ENCODE results near the gene SYNGR4.

SYNGR4 gene

GRCh38 chr19:48341515-48342413, 22.4 kb upstream of the SYNGR4 start:
- in situ Hi-C loops (cut with MboI; ENCODE audit: low sequenced_read_pairs) = no loop called here

- in situ Hi-C loops (cut with MboI; ENCODE audit: low sequenced_read_pairs) = no loop called here
Measured at GRCh38 chr19:48342414-48342738, 21.8 kb upstream of the SYNGR4 start.

- in situ Hi-C loops (cut with MboI; ENCODE audit: low sequenced_read_pairs) = no loop called here
Measured at GRCh38 chr19:48342841-48343540, 21.2 kb upstream of the SYNGR4 start.

GRCh38 chr19:48344892-48345291, 19.3 kb upstream of the SYNGR4 start:
- in situ Hi-C loops (cut with MboI; ENCODE audit: low sequenced_read_pairs) = no loop called here

GRCh38 chr19:48346191-48346590, 18.0 kb upstream of the SYNGR4 start:
- in situ Hi-C loops (cut with MboI; ENCODE audit: low sequenced_read_pairs) = no loop called here

GRCh38 chr19:48348045-48348444, 16.1 kb upstream of the SYNGR4 start:
- in situ Hi-C loops (cut with MboI; ENCODE audit: low sequenced_read_pairs) = no loop called here

GRCh38 chr19:48348737-48349136, 15.4 kb upstream of the SYNGR4 start:
- in situ Hi-C loops (cut with MboI; ENCODE audit: low sequenced_read_pairs) = no loop called here

GRCh38 chr19:48350856-48351255, 13.3 kb upstream of the SYNGR4 start:
- in situ Hi-C loops (cut with MboI; ENCODE audit: low sequenced_read_pairs) = no loop called here

- in situ Hi-C loops (cut with MboI; ENCODE audit: low sequenced_read_pairs) = no loop called here
Measured at GRCh38 chr19:48351341-48351752, 12.8 kb upstream of the SYNGR4 start.

- in situ Hi-C loops (cut with MboI; ENCODE audit: low sequenced_read_pairs) = no loop called here
Measured at GRCh38 chr19:48353677-48354076, 10.5 kb upstream of the SYNGR4 start.

GRCh38 chr19:48354332-48354992, 9.7 kb upstream of the SYNGR4 start:
- in situ Hi-C loops (cut with MboI; ENCODE audit: low sequenced_read_pairs) = no loop called here

GRCh38 chr19:48355365-48355954, 8.7 kb upstream of the SYNGR4 start:
- in situ Hi-C loops (cut with MboI; ENCODE audit: low sequenced_read_pairs) = no loop called here

- in situ Hi-C loops (cut with MboI; ENCODE audit: low sequenced_read_pairs) = no loop called here
Measured at GRCh38 chr19:48359123-48359522, 5.0 kb upstream of the SYNGR4 start.

GRCh38 chr19:48361912-48362311, 2.3 kb upstream of the SYNGR4 start:
- in situ Hi-C loops (cut with MboI; ENCODE audit: low sequenced_read_pairs) = no loop called here

GRCh38 chr19:48362716-48363499, 1.3 kb upstream of the SYNGR4 start:
- in situ Hi-C loops (cut with MboI; ENCODE audit: low sequenced_read_pairs) = no loop called here

GRCh38 chr19:48363500-48363809, 712 bp upstream of the SYNGR4 start:
- in situ Hi-C loops (cut with MboI; ENCODE audit: low sequenced_read_pairs) = no loop called here

- in situ Hi-C loops (cut with MboI; ENCODE audit: low sequenced_read_pairs) = no loop called here
Measured at GRCh38 chr19:48364598-48365348, 606 bp downstream of the SYNGR4 start.

GRCh38 chr19:48365602-48366001, 1.4 kb downstream of the SYNGR4 start:
- in situ Hi-C loops (cut with MboI; ENCODE audit: low sequenced_read_pairs) = no loop called here

GRCh38 chr19:48367855-48368254, 3.7 kb downstream of the SYNGR4 start:
- in situ Hi-C loops (cut with MboI; ENCODE audit: low sequenced_read_pairs) = no loop called here

- in situ Hi-C loops (cut with MboI; ENCODE audit: low sequenced_read_pairs) = no loop called here
Measured at GRCh38 chr19:48368936-48369335, 4.8 kb downstream of the SYNGR4 start.
